ENCODE results near the gene SYNGR3.
"Not testable (repeated sequence)": the region's sequence is repeated elsewhere in the genome, so short reads cannot be mapped to it uniquely, and the experiment has no call there.

The SYNGR3 gene

DNA sequence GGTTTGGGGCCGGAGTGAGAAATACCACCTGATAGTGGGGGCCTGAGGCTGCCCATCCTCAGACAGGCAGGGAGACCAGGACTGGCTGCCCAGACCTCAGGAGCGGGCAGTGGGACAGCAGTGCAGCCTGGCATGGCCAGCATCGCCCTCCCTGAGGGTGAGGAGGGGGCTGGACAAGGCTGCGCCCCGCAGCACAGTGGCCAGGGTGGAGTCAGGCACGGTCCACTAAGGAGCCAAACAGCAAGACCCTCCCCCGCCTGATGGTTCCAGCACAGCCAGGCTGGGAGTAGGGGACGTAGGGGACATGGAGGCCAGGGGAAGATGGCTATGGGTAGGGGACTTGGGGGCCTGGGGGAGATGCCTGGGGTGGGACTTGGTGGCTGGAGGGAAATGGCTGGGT, 16.5 kb downstream of the SYNGR3 start:
- Histone ChIP-seq H3K4me1 (ENCODE audit: insufficient read depth, low read length) (peaks cover 19% of the 10 kb centered on the region; the same call in 1 of the 2 replicates), H3K9ac (ENCODE audit: low read depth, low read length) (no peak overlapping the region), H3K27ac (ENCODE audit: low read depth, low read length) (no peak overlapping the region), H3K4me3 (ENCODE audit: low read length) (no peak overlapping the region), H3K9me3 (ENCODE audit: insufficient read depth, low read depth, low read length) (no peaks in the 10 kb centered on the region), H3K36me3 (ENCODE audit: insufficient read depth, low read length) (peaks cover 30% of the 10 kb centered on the region), H3K27me3 (ENCODE audit: insufficient read depth, low read length) (no peaks in the 10 kb centered on the region)
- 91% methylated on average over 8 of the region's 8 CpGs for WGBS

DNA sequence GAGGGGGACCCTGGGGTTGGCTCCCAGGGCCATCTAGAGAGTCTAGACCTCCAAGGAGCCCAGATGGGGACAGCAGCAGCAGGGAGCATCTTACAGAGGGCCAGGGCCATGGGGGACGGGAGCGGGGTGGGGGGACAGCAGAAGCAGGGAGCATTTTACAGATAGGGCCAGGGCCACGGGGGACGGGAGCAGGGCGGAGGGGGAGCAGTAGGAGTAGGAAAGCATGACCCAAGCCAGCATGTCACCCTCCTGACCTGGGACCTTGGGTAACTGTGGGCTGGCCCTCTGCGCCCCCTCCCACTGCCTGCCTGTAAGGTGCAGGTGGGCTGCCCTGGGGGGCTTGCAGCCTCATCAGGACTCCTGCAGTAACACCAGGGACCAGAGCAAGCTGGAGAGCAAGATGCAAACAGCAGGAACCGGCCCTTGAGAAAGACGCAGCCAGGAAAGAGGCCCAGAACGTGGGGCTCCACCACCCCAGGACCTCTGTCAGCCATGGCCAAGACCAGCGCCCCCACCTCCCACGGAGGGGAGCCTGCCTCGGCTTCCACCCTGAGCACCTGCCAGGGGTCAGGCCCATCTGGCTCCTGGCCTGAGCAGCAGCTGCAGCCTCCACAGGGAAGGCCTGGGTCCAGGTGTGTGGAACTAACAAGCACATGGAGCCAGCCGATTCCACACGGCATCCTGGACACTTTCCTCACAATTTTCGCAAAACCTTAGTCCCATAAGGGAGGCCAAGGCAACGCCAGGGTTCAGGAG, 17.5 kb downstream of the SYNGR3 start:
- peaks cover 21% of the 10 kb centered on the region for H3K36me3 ChIP-seq (ENCODE audit: insufficient read depth, low read length)
- no peaks in the 10 kb centered on the region for H3K9me3 ChIP-seq (ENCODE audit: insufficient read depth, low read depth, low read length)
- H3K27ac ChIP-seq (ENCODE audit: low read depth, low read length) = no peak overlapping the region
- H3K4me3 ChIP-seq (ENCODE audit: low read length) = peak overlapping the region; percentile 96; the same call in 1 of the 2 replicates
- H3K9ac ChIP-seq (ENCODE audit: low read depth, low read length) = peak overlapping the region; percentile 36; the same call in 1 of the 2 replicates
- WGBS = 92% methylated on average over 16 of the region's 16 CpGs
- peaks cover 19% of the 10 kb centered on the region; the same call in 1 of the 2 replicates for H3K4me1 ChIP-seq (ENCODE audit: insufficient read depth, low read length)
- H3K27me3 ChIP-seq (ENCODE audit: insufficient read depth, low read length) = no peaks in the 10 kb centered on the region

DNA sequence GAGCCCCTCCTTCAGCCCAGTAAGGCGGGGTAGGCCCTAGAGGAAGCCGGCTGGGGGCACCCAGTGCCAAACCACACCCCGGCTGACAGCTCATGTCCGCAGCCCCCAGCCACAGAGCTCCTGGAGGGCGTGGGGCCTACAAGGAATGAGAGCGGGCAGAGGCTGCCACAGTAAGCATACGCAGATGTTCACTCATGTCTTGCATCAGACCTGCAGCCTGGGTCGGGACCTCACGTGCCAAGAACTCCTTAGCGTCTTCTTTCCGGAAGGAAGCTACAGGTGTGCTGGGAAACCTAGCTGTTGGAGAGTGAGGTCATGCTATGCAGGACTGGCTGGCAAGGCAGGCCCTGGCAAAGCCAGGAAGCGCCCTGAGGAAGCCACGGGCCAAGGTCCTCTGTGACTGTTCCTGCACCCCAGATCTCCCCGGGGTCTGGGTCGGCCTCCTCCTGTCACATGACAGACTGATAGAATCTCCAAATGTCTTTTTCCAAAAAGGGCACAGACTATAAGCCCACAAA, 18.3 kb downstream of the SYNGR3 start:
- 91% methylated on average over 15 of the region's 15 CpGs for WGBS
- H3K27me3 ChIP-seq (ENCODE audit: insufficient read depth, low read length) = no peaks in the 10 kb centered on the region
- no peak overlapping the region for H3K27ac ChIP-seq (ENCODE audit: low read depth, low read length)
- H3K4me1 ChIP-seq (ENCODE audit: insufficient read depth, low read length) = peaks cover 19% of the 10 kb centered on the region; the same call in 1 of the 2 replicates
- peaks cover 13% of the 10 kb centered on the region for H3K36me3 ChIP-seq (ENCODE audit: insufficient read depth, low read length)
- H3K9me3 ChIP-seq (ENCODE audit: insufficient read depth, low read depth, low read length) = no peaks in the 10 kb centered on the region
- no peak overlapping the region for H3K9ac ChIP-seq (ENCODE audit: low read depth, low read length)
- peak overlapping the region; percentile 96 for H3K4me3 ChIP-seq (ENCODE audit: low read length)

DNA sequence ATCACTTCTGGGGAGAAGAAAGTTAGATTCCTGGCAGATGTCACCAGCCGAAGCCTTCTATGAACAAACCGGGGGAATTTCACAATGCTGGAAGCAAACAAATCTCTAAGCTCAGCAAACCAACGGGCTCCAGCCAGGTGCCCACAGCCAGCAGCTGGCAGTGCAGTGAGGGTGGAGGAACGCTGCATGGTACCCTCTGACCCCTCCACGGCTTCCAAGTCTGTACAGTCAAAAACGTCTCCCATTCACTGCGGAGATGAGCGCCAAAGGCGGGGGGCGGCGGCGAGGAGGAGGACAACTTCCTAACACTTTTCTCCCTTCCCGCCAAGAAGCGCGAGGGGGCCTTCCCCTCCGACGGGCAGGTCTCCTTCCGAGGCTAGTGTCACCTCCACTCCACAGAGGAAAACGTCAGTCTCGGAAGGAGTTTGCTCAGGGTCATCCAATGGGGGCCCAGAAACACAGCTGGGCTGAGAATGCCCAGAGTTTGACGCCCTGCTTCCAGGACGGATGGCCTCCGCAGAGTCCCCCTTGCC, 18.9 kb downstream of the SYNGR3 start:
- Histone ChIP-seq H3K27ac (ENCODE audit: low read depth, low read length) (peak overlapping the region; percentile 73; the same call in 1 of the 2 replicates), H3K36me3 (ENCODE audit: insufficient read depth, low read length) (peaks cover 7% of the 10 kb centered on the region), H3K4me3 (ENCODE audit: low read length) (peak overlapping the region; percentile 96), H3K9me3 (ENCODE audit: insufficient read depth, low read depth, low read length) (no peaks in the 10 kb centered on the region), H3K4me1 (ENCODE audit: insufficient read depth, low read length) (peaks cover 19% of the 10 kb centered on the region; the same call in 1 of the 2 replicates), H3K27me3 (ENCODE audit: insufficient read depth, low read length) (no peaks in the 10 kb centered on the region), H3K9ac (ENCODE audit: low read depth, low read length) (peak overlapping the region; percentile 92)
- 12% methylated on average over 23 of the region's 23 CpGs for WGBS

- peak overlapping the region; percentile 73; the same call in 1 of the 2 replicates for H3K27ac ChIP-seq (ENCODE audit: low read depth, low read length)
- H3K4me3 ChIP-seq (ENCODE audit: low read length) = peak overlapping the region; percentile 96
- no peaks in the 10 kb centered on the region for H3K27me3 ChIP-seq (ENCODE audit: insufficient read depth, low read length)
- H3K36me3 ChIP-seq (ENCODE audit: insufficient read depth, low read length) = peaks cover 7% of the 10 kb centered on the region
- no peaks in the 10 kb centered on the region for H3K9me3 ChIP-seq (ENCODE audit: insufficient read depth, low read depth, low read length)
- H3K4me1 ChIP-seq (ENCODE audit: insufficient read depth, low read length) = peaks cover 17% of the 10 kb centered on the region; the same call in 1 of the 2 replicates
- peak overlapping the region; percentile 92 for H3K9ac ChIP-seq (ENCODE audit: low read depth, low read length)
- WGBS = under 1% methylated on average over 55 of the region's 55 CpGs
Observed at GRCh38 chr16:2009164-2009711, 19.5 kb downstream of the SYNGR3 start.

GRCh38 chr16:2009791-2010510, 20.2 kb downstream of the SYNGR3 start, which contains the start of gene ZNF598:
Gene ZNF598 (minus strand): TSS chr16:2009821.
- Histone ChIP-seq H3K9me3 (ENCODE audit: insufficient read depth, low read depth, low read length) (no peaks in the 10 kb centered on the region), H3K27ac (ENCODE audit: low read depth, low read length) (peak within 1 kb of the TSS; percentile 81), H3K27me3 (ENCODE audit: insufficient read depth, low read length) (no peaks in the 10 kb centered on the region), H3K4me1 (ENCODE audit: insufficient read depth, low read length) (peaks cover 14% of the 10 kb centered on the region; the same call in 1 of the 2 replicates), H3K36me3 (ENCODE audit: insufficient read depth, low read length) (peaks cover 7% of the 10 kb centered on the region), H3K4me3 (ENCODE audit: low read length) (peak within 1 kb of the TSS; percentile 96), H3K9ac (ENCODE audit: low read depth, low read length) (peak within 1 kb of the TSS; percentile 92)
- WGBS = 4% methylated on average over 52 of the region's 52 CpGs

DNA sequence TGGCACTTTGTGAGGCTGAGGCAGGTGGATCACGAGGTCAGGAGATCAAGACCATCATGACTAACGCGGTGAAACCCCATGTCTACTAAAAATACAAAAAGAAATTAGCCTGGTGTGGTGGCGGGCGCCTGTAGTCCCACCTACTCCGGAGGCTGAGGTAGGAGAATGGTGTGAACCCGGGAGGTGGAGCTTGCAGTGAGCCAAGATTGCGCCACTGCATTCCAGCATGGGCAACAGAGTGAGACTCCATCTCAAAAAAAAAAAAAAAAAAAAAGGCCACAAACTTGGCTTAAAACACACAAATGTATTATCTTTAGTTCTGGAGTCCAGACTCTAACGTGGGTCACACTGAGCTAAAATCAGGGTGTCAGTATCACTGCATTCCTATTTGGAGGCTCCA, 22.0 kb downstream of the SYNGR3 start:
- H3K4me1 ChIP-seq (ENCODE audit: insufficient read depth, low read length) = peaks cover 14% of the 10 kb centered on the region; the same call in 1 of the 2 replicates
- H3K4me3 ChIP-seq (ENCODE audit: low read length); H3K9ac ChIP-seq (ENCODE audit: low read depth, low read length); H3K27ac ChIP-seq (ENCODE audit: low read depth, low read length); H3K27me3 ChIP-seq (ENCODE audit: insufficient read depth, low read length); H3K9me3 ChIP-seq (ENCODE audit: insufficient read depth, low read depth, low read length); H3K36me3 ChIP-seq (ENCODE audit: insufficient read depth, low read length): not testable (repeated sequence)
- 90% methylated on average over 9 of the region's 9 CpGs for WGBS

DNA sequence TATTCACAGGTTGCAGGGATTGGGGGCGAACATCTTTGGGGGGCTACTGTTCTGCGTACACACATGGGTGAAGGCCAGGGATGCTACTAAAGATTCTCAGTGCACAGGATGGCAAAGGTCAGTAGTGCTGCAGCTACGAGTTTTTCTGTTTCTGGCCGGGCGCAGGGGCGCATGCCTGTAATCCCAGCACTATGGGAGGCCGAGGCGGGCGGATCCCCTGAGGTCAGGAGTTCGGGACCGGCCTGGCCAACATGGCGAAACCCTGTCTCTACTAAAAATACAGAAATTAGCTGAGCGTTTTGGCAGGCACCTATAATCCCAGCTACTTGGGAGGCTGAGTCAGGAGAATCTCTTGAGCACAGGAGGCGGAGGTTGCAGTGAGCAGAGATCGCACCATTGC, 23.8 kb downstream of the SYNGR3 start:
- Histone ChIP-seq H3K27ac (ENCODE audit: low read depth, low read length) (no peak overlapping the region), H3K4me1 (ENCODE audit: insufficient read depth, low read length) (peaks cover 7% of the 10 kb centered on the region; the same call in 1 of the 2 replicates)
- WGBS = 95% methylated on average over 15 of the region's 15 CpGs

GRCh38 chr16:2015117-2015946, 25.6 kb downstream of the SYNGR3 start:
- no peaks in the 10 kb centered on the region for H3K9me3 ChIP-seq (ENCODE audit: insufficient read depth, low read depth, low read length)
- no peak overlapping the region for H3K9ac ChIP-seq (ENCODE audit: low read depth, low read length)
- H3K36me3 ChIP-seq (ENCODE audit: insufficient read depth, low read length) = no peaks in the 10 kb centered on the region
- H3K4me1 ChIP-seq (ENCODE audit: insufficient read depth, low read length) = 0 out of 2 replicates have a peak, but pooled peaks cover 3% of the 10 kb centered on the region
- WGBS = 93% methylated on average over 23 of the region's 24 CpGs
- H3K27ac ChIP-seq (ENCODE audit: low read depth, low read length) = no peak overlapping the region
- H3K27me3 ChIP-seq (ENCODE audit: insufficient read depth, low read length) = peaks cover 28% of the 10 kb centered on the region
- no peak overlapping the region for H3K4me3 ChIP-seq (ENCODE audit: low read length)

More for the DNA sequence above, 23.8 kb downstream of the SYNGR3 start:
- Histone ChIP-seq H3K9me3 (ENCODE audit: insufficient read depth, low read depth, low read length) (no peaks in the 10 kb centered on the region), H3K9ac (ENCODE audit: low read depth, low read length) (no peak overlapping the region), H3K36me3 (ENCODE audit: insufficient read depth, low read length) (no peaks in the 10 kb centered on the region), H3K27me3 (ENCODE audit: insufficient read depth, low read length) (peaks cover 10% of the 10 kb centered on the region), H3K4me3 (ENCODE audit: low read length) (no peak overlapping the region)

DNA sequence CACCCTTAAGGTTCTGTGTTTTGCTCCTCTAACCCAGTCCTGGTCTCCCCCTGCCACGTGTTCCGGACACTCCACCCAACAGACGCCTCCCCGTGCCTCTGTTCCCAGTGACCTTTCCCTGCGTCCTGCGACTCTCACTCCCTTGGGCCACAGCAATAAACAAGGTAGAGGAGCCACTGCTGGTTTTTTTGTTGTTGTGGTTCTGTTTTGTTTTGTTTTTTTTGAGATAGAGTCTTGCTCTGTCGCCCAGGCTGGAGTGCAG, 26.1 kb downstream of the SYNGR3 start:
- H3K9ac ChIP-seq (ENCODE audit: low read depth, low read length) = no peak overlapping the region
- no peak overlapping the region for H3K27ac ChIP-seq (ENCODE audit: low read depth, low read length)
- no peaks in the 10 kb centered on the region for H3K9me3 ChIP-seq (ENCODE audit: insufficient read depth, low read depth, low read length)
- H3K27me3 ChIP-seq (ENCODE audit: insufficient read depth, low read length) = peaks cover 33% of the 10 kb centered on the region
- H3K4me1 ChIP-seq (ENCODE audit: insufficient read depth, low read length) = no peaks in the 10 kb centered on the region
- H3K36me3 ChIP-seq (ENCODE audit: insufficient read depth, low read length) = no peaks in the 10 kb centered on the region
- no peak overlapping the region for H3K4me3 ChIP-seq (ENCODE audit: low read length)
- 94% methylated on average over 7 of the region's 7 CpGs for WGBS

Data from HUES64 (cell line).